Measurements from ENCODE around the gene RPS21. TPM values are rescaled to one million over a fixed set of nuclear protein-coding genes. Genes with fewer than 3 reads are reported as not detected.
"Not testable (repeated sequence)": the region's sequence is repeated elsewhere in the genome, so short reads cannot be mapped to it uniquely, and the experiment has no call there.

The RPS21 gene
- total RNA-seq, 1 experiment from 2014 or later: 2,894 TPM

DNA sequence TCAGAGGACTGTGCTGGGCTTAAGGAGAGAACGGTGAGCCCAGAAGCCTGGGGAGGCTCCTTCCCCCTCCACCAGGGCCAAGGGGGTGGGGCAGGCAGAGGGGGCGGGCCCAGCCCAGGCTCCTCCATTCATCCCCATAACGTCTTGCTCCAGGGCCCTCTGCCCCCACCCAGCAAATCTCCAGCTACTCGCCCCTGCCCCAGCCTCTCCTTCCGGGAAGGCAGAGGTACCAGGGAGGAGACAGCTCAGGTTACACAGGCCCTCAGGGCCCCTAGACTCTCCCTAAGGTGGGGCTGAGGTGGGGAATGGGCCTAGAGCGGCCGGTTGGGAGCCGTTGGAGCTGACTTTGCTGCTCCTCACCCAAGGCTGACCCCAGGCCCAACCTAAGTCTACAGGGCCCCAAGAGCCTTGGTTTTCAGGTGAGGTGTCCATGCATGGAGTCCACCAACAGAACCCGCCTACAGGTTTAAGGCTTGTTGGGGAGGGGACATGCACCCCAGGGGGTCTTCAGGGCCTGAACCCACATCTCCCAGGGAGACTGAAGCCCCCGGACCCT lies 21.0 kb upstream of the RPS21 start:
- DNase-seq (ENCODE audit: low read depth): peak; percentile 59

- no peak for DNase-seq (ENCODE audit: low read depth)
Observed at GRCh38 chr20:62366370-62367135, 20.4 kb upstream of the RPS21 start.

DNA sequence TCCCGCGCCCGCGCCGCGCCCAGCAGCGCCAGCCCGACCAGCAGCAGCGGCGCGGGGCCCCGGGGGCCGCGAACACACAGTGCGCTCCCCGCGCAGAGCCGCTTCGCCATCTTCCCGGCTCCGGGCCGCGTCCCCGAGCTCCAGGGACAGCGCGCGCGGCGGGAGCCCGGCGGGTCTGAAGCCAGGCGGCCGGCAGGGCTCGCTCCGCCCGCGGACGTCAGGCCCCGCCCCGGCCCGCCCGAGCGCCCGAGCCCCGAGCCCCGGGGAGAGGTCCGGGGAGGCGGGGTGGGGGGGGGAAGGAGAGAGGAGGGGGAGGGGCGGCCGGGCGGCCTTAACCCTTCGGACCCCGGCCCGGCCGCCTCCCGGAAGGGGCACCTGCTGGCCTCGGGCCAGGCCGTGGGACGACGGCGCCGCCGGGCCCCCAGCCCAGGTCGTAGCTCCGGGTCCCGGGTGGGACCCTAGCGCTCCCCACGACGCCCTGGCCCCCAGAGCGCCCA lies 19.7 kb upstream of the RPS21 start, which contains the start of gene LAMA5:
LAMA5 (minus strand) TSS at position 177 of the 497 bp plus-strand sequence; CDS start at position 110, 67 bp downstream.
- no peak for DNase-seq (ENCODE audit: low read depth)

- DNase-seq (ENCODE audit: low read depth): peak; percentile 59
Observed at GRCh38 chr20:62367633-62368391, 19.1 kb upstream of the RPS21 start.

GRCh38 chr20:62368392-62368975 lies 18.4 kb upstream of the RPS21 start:
- DNase-seq (ENCODE audit: low read depth): peak; percentile 49

DNA sequence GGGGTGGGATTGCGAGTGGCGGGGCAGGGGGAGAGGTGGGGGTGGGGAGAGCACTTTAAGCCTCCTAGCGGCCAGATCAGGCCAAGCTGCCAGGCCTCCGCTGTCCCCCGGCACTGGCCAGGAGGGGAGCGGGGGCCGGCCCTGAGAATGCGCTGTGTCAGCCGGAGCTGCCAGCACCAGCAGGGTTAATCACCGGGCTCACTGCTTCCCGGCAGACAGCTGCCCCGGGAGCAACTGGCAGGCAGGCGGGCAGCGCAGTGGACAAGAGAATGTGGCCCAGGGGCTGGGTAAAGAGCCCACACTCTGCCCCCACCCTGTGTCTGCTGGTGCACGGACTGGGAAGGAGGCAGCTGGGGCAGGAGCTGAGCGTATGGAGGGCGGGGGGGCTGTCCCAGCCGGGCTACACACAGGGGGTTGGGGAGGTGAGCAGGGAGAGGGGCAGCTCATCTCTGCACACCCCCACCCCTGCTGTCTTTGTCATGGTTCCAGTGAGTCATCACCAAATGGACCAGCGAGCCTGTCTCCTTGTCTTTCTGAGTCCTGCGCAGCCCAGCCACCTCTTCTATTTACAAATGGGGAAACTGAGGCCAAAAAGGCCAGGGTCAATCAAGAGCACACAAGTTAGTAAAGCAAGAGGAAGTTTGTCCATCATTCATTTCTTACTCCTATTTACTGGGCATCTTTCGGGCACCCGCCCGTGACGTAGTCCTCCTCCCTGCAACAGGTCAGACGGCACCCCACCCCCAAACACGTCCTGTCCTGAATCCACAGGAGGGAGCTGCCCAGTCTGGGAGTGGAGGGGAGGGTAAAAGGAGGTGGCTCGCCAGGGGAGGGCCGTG lies 17.7 kb upstream of the RPS21 start:
- DNase-seq (ENCODE audit: low read depth): peak; percentile 82

DNA sequence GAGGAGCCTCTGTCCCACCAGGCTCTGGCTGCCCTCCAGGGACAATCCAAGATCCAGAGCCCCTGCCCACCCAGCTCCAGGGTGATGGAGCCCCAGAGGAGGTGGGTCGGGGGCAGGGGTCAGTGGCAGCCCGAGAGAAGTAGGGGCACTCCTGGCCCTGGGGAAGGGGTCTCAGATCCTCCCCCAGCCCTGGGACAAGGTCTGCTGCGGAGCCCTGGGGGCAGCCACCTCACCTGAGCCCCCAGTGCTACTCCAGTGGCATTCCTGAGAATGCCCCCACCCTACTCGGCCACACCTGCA lies 17.1 kb upstream of the RPS21 start:
- DNase-seq (ENCODE audit: low read depth): no peak

GRCh38 chr20:62370115-62370806 lies 16.6 kb upstream of the RPS21 start:
- DNase-seq (ENCODE audit: low read depth): peak; percentile 95

DNA sequence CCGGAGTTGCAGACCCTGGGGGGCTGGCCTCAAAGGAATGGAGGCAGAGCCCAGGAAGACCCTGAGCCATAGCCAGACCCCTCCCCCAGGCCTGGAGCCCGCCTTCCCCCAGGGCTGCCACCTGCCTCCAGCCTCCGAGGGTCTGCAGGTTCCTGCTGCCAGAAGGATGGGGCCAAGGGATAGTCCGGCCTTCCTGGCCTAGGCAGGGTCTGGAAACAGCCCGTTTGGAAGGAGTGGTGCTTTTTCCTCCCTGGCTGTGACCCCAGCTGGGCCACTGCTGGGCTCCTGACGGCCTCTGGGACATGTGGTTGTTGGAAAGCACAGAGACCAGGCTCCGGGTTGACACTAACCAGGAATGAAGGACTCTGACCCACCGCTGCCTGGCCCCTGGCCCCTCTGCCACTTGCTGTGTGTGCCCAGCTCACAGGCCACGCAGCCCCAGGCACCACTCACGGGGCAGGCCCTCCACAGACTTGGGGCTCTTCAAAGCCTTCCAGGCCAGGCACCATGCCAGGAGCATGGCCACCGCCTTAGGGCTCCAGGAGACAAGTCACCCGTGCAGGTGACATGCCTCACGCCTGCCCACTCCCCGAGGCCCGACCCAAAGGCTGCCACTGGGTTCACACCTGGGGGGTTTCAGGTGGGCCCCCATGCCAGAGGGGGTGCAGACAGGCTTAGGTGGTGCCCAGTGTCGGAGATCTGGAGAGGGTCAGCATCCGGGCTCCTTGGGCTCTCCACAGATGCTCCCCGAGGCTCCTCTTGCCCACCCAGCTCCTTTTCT lies 15.9 kb upstream of the RPS21 start:
- DNase-seq (ENCODE audit: low read depth): no peak

DNA sequence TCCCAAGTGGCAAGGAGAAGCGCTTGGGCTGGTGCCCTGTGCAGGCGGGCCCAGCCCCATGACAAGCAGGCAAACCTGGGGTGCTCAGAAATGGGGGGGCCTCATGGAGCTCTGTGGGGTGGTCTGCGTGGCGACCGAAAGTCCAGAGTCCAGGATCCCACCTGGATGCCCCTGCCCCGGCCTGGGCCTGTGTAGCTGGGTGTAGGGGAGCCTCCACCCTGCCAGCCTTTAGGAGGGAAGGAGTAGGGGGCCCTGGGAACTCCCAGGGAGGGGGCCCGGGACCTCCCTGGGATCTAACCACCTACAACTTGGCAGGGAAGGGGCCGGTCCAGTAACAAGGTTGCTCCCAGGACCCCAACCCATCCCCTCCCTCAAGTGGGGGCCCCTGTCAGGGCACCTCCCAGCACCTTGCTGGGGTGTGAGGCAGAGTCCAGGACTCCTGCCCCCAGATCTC lies 15.3 kb upstream of the RPS21 start:
- no peak for DNase-seq (ENCODE audit: low read depth)

- no peak for DNase-seq (ENCODE audit: low read depth)
Observed at GRCh38 chr20:62372042-62372993, 14.6 kb upstream of the RPS21 start.

GRCh38 chr20:62373631-62374179 lies 13.2 kb upstream of the RPS21 start:
- DNase-seq (ENCODE audit: low read depth): not testable (repeated sequence)

- DNase-seq (ENCODE audit: low read depth): no peak
Observed at GRCh38 chr20:62374331-62375152, 12.4 kb upstream of the RPS21 start.

DNA sequence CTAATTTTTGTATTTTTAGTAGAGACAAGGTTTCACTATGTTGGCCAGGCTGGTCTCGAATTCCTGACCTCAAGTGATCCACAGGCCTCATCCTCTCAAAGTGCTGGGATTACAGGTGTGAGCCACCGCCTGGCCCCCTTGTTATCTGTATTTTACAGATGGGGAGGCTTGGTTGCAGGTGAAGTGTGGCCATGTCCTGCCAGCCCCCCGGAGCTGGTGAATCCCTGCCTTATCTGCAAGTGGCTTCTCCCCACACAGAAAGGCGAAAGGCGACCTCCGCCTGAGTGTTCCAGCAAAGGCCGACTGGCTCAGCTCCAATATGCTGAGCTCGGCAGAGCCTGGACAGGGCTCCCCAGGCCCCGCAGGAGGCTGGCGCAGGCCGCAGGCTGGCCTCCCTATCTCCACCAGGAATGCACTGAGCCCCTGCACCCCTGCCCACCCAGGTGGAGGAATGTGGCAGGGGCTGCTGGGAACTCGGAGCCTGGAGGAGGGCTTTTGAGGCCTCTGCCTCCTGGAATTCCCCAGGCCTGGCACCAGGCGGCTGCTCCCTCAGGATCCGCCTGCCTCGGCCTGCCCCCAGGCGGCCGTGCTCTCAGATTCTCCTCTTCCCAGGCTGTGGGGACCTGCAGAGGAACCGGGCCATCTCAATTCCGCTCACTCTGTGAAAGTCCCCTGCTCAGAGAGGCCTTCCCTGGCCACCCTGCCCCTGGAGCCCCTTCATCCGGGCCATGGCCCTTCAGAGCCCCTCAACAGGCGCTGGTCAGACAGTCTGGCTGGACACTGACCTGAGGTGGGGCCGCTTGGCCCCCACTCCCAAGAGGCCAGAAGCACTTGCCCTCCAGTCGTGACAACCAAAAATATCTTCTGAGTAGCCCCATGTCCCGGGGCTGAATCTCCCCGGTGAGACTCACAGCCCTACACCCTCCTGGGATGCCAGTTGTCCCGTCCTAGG lies 10.5 kb upstream of the RPS21 start:
- peak; percentile 82 for DNase-seq (ENCODE audit: low read depth)

GRCh38 chr20:62377064-62377461 lies 9.8 kb upstream of the RPS21 start:
- DNase-seq (ENCODE audit: low read depth): no peak

- no peak for DNase-seq (ENCODE audit: low read depth)
Observed at GRCh38 chr20:62377615-62378178, 9.2 kb upstream of the RPS21 start.
